ENCODE results near the gene TAPT1. TPM values are rescaled to one million over a fixed set of nuclear protein-coding genes. Genes with fewer than 3 reads are reported as not detected.

Gene TAPT1
- polyA plus RNA-seq, 1 of the 3 experiments (the other 2 are of a cell fraction) = 6.2 TPM

GRCh38 chr4:16119981-16120380 lies 106.3 kb downstream of the TAPT1 start:
- Histone ChIP-seq H3F3A (replicated peaks; ENCODE audit: insufficient read depth) (no peaks in the 10 kb centered on the region), H3K9ac (no peak overlapping the region), H3K9me2 (no peaks in the 10 kb centered on the region), H3K4me1 (ENCODE audit: control insufficient read depth in 1 of 2, insufficient read depth in 2 of 2, low read depth in 1 of 2, low read length in 1 of 2) (no peaks in the 10 kb centered on the region; a peak in 1 of 4 replicates), H3K79me2 (ENCODE audit: insufficient read depth) (no peaks in the 10 kb centered on the region), H2AFZ (ENCODE audit: low read depth) (no peak overlapping the region), H3K36me3 (replicated peaks in 1 of 2; ENCODE audit: control insufficient read depth in 1 of 2, insufficient read depth in 2 of 2, low read length in 1 of 2) (no peaks in the 10 kb centered on the region), H3K27me3 (ENCODE audit: insufficient read depth) (no peaks in the 10 kb centered on the region), H4K20me1 (ENCODE audit: insufficient read depth) (no peaks in the 10 kb centered on the region), H3K4me3 (ENCODE audit: low read depth in 2 of 2, low read length in 1 of 2) (no peak overlapping the region), H3K9me3 (no peaks in the 10 kb centered on the region), H3K4me2 (no peak overlapping the region), H3K27ac (ENCODE audit: low read depth in 2 of 2, low read length in 1 of 2) (no peak overlapping the region)
- 36% methylated on average over 4 of the region's 4 CpGs for WGBS (ENCODE audit: low lambda C conversion rate)
- POLR2A ChIA-PET = no interaction called here
- no peak for DNase-seq
- CTCF ChIA-PET = no interaction called here
- no peak for TF ChIP-seq YY1 (IDR thresholded peaks at IDR 0.05; ENCODE audit: low read depth)

- Histone ChIP-seq H3K9ac (no peak overlapping the region), H4K20me1 (ENCODE audit: insufficient read depth) (no peaks in the 10 kb centered on the region), H3F3A (replicated peaks; ENCODE audit: insufficient read depth) (no peaks in the 10 kb centered on the region), H3K27me3 (ENCODE audit: insufficient read depth) (no peaks in the 10 kb centered on the region), H3K9me3 (no peaks in the 10 kb centered on the region), H3K4me3 (ENCODE audit: low read depth in 2 of 2, low read length in 1 of 2) (no peak overlapping the region), H2AFZ (ENCODE audit: low read depth) (no peak overlapping the region), H3K9me2 (no peaks in the 10 kb centered on the region), H3K4me1 (ENCODE audit: control insufficient read depth in 1 of 2, insufficient read depth in 2 of 2, low read depth in 1 of 2, low read length in 1 of 2) (no peaks in the 10 kb centered on the region), H3K36me3 (replicated peaks in 1 of 2; ENCODE audit: control insufficient read depth in 1 of 2, insufficient read depth in 2 of 2, low read length in 1 of 2) (no peaks in the 10 kb centered on the region), H3K4me2 (no peak overlapping the region), H3K27ac (ENCODE audit: low read depth in 2 of 2, low read length in 1 of 2) (no peak overlapping the region), H3K79me2 (ENCODE audit: insufficient read depth) (no peaks in the 10 kb centered on the region)
- POLR2A ChIA-PET = no interaction called here
- CTCF ChIA-PET = interaction anchor here (1.2 to 2.1 kb wide), 2 partner anchors 10 to 25 kb away, joined by 3 to 8 read pairs; no protein-coding TSS in a partner anchor
- no peak for DNase-seq
- WGBS (ENCODE audit: low lambda C conversion rate) = 54% methylated on average over 2 of the region's 2 CpGs
- TF ChIP-seq RAD21 (IDR thresholded peaks at IDR 0.05; ENCODE audit: low read length) = no peak
- TF ChIP-seq, protein P1, sequence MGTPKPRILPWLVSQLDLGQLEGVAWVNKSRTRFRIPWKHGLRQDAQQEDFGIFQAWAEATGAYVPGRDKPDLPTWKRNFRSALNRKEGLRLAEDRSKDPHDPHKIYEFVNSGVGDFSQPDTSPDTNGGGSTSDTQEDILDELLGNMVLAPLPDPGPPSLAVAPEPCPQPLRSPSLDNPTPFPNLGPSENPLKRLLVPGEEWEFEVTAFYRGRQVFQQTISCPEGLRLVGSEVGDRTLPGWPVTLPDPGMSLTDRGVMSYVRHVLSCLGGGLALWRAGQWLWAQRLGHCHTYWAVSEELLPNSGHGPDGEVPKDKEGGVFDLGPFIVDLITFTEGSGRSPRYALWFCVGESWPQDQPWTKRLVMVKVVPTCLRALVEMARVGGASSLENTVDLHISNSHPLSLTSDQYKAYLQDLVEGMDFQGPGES (IDR thresholded peaks at IDR 0.05; ENCODE audit: low read depth, low read length) = no peak
- TF ChIP-seq SIN3A (IDR thresholded peaks at IDR 0.05; ENCODE audit: borderline replicate concordance, low read depth, low read length) = no peak
- TF ChIP-seq, protein P2, sequence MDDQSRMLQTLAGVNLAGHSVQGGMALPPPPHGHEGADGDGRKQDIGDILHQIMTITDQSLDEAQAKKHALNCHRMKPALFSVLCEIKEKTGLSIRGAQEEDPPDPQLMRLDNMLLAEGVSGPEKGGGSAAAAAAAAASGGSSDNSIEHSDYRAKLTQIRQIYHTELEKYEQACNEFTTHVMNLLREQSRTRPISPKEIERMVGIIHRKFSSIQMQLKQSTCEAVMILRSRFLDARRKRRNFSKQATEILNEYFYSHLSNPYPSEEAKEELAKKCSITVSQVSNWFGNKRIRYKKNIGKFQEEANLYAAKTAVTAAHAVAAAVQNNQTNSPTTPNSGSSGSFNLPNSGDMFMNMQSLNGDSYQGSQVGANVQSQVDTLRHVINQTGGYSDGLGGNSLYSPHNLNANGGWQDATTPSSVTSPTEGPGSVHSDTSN (IDR thresholded peaks at IDR 0.05) = no peak
- no peak for TF ChIP-seq TCF12 (IDR thresholded peaks at IDR 0.05)
- no peak for TF ChIP-seq SMC3 (IDR thresholded peaks at IDR 0.05; ENCODE audit: low read depth, low read length)
- no peak for TF ChIP-seq ZBTB33 (IDR thresholded peaks at IDR 0.05; ENCODE audit: borderline replicate concordance, low read depth)
- TF ChIP-seq ELF1 (IDR thresholded peaks at IDR 0.05) = no peak
- TF ChIP-seq RXRA (IDR thresholded peaks at IDR 0.05; ENCODE audit: borderline replicate concordance, low read depth) = no peak
- TF ChIP-seq RFX5 (IDR thresholded peaks at IDR 0.05; ENCODE audit: low read length) = no peak
- TF ChIP-seq, protein P3, sequence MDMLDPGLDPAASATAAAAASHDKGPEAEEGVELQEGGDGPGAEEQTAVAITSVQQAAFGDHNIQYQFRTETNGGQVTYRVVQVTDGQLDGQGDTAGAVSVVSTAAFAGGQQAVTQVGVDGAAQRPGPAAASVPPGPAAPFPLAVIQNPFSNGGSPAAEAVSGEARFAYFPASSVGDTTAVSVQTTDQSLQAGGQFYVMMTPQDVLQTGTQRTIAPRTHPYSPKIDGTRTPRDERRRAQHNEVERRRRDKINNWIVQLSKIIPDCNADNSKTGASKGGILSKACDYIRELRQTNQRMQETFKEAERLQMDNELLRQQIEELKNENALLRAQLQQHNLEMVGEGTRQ (IDR thresholded peaks at IDR 0.05; ENCODE audit: borderline replicate concordance, low read depth, low read length) = no peak
- TF ChIP-seq EZH2phosphoT487 (IDR thresholded peaks at IDR 0.05; ENCODE audit: borderline replicate concordance, low read depth) = no peak
- TF ChIP-seq, protein P4, sequence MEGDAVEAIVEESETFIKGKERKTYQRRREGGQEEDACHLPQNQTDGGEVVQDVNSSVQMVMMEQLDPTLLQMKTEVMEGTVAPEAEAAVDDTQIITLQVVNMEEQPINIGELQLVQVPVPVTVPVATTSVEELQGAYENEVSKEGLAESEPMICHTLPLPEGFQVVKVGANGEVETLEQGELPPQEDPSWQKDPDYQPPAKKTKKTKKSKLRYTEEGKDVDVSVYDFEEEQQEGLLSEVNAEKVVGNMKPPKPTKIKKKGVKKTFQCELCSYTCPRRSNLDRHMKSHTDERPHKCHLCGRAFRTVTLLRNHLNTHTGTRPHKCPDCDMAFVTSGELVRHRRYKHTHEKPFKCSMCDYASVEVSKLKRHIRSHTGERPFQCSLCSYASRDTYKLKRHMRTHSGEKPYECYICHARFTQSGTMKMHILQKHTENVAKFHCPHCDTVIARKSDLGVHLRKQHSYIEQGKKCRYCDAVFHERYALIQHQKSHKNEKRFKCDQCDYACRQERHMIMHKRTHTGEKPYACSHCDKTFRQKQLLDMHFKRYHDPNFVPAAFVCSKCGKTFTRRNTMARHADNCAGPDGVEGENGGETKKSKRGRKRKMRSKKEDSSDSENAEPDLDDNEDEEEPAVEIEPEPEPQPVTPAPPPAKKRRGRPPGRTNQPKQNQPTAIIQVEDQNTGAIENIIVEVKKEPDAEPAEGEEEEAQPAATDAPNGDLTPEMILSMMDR (IDR thresholded peaks at IDR 0.05) = no peak
- TF ChIP-seq, protein P5, sequence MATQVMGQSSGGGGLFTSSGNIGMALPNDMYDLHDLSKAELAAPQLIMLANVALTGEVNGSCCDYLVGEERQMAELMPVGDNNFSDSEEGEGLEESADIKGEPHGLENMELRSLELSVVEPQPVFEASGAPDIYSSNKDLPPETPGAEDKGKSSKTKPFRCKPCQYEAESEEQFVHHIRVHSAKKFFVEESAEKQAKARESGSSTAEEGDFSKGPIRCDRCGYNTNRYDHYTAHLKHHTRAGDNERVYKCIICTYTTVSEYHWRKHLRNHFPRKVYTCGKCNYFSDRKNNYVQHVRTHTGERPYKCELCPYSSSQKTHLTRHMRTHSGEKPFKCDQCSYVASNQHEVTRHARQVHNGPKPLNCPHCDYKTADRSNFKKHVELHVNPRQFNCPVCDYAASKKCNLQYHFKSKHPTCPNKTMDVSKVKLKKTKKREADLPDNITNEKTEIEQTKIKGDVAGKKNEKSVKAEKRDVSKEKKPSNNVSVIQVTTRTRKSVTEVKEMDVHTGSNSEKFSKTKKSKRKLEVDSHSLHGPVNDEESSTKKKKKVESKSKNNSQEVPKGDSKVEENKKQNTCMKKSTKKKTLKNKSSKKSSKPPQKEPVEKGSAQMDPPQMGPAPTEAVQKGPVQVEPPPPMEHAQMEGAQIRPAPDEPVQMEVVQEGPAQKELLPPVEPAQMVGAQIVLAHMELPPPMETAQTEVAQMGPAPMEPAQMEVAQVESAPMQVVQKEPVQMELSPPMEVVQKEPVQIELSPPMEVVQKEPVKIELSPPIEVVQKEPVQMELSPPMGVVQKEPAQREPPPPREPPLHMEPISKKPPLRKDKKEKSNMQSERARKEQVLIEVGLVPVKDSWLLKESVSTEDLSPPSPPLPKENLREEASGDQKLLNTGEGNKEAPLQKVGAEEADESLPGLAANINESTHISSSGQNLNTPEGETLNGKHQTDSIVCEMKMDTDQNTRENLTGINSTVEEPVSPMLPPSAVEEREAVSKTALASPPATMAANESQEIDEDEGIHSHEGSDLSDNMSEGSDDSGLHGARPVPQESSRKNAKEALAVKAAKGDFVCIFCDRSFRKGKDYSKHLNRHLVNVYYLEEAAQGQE (IDR thresholded peaks at IDR 0.05; ENCODE audit: low read depth, low read length) = no peak
- no peak for TF ChIP-seq YY1 (IDR thresholded peaks at IDR 0.05; ENCODE audit: low read depth)
These were observed 108.2 kb downstream of the TAPT1 start for GRCh38 chr4:16118090-16118489.
